Liver (tissue), 3 donors: ENCODE results near the gene ING5.

Experiments
- FOXA1 ChIP-seq: IDR thresholded peaks from 2 replicates; pipeline ENCODE4 v1.6.1; 2016; ENCODE audit warnings: antibody characterized with exemption
- GABPA ChIP-seq, 2 donors: IDR thresholded peaks in 1 of 2; conservative IDR thresholded peaks in 1 of 2; 2 replicates each; pipeline ENCODE4 v1.6.1; 2016; ENCODE audit warnings: antibody characterized with exemption in 2 of 2, mild to moderate bottlenecking in 1 of 2, moderate library complexity in 1 of 2
- JUND ChIP-seq, 2 donors: IDR thresholded peaks; 2 replicates each; pipeline ENCODE4 v1.6.1; 2016; ENCODE audit warnings: antibody characterized with exemption in 2 of 2
- NR2F2 ChIP-seq: IDR thresholded peaks from 2 replicates; pipeline ENCODE4 v1.6.1; 2016; ENCODE audit warnings: antibody characterized with exemption
- RAD21 ChIP-seq, 2 donors: IDR thresholded peaks; 2 replicates each; pipeline ENCODE4 v1.6.1; 2016; ENCODE audit warnings: antibody characterized with exemption in 2 of 2, mild to moderate bottlenecking in 2 of 2
- RXRA ChIP-seq, 2 donors: IDR thresholded peaks; 2 replicates each; pipeline ENCODE4 v1.6.1; 2017 to 2018; ENCODE audit warnings: antibody characterized with exemption in 2 of 2, mild to moderate bottlenecking in 1 of 2
- SP1 ChIP-seq: IDR thresholded peaks from 2 replicates; pipeline ENCODE4 v1.6.1; 2018; ENCODE audit warnings: antibody characterized with exemption, mild to moderate bottlenecking
- TAF1 ChIP-seq: conservative IDR thresholded peaks from 2 replicates; pipeline ENCODE4 v1.6.1; 2016; ENCODE audit warnings: antibody characterized with exemption, mild to moderate bottlenecking
- YY1 ChIP-seq: IDR thresholded peaks from 2 replicates; pipeline ENCODE4 v1.6.1; 2016; ENCODE audit warnings: antibody characterized with exemption, mild to moderate bottlenecking
- TF ChIP-seq, protein P1 (sequence below): IDR thresholded peaks from 2 replicates; pipeline ENCODE4 v1.6.1; 2016; ENCODE audit warnings: antibody characterized with exemption
- TF ChIP-seq, protein P2 (sequence below): fragments of 150-350 bp; IDR thresholded peaks from 2 replicates; pipeline ENCODE4 v1.5.1; 2017; ENCODE audit warnings: improper control_type of control experiment, low read depth, low read length; ENCODE audit not compliant: missing input control
- TF ChIP-seq, protein P3 (sequence below): IDR thresholded peaks from 2 replicates; pipeline ENCODE4 v1.6.1; 2016; ENCODE audit warnings: antibody characterized with exemption
- TF ChIP-seq, protein P4 (sequence below): IDR thresholded peaks from 2 replicates; pipeline ENCODE4 v1.6.1; 2016; ENCODE audit warnings: antibody characterized with exemption, mild to moderate bottlenecking
- TF ChIP-seq, protein P5 (sequence below): IDR thresholded peaks from 2 replicates; pipeline ENCODE4 v1.6.1; 2016; ENCODE audit warnings: antibody characterized with exemption
- donor health status: healthy.
- donor health status: healthy.

DNA sequence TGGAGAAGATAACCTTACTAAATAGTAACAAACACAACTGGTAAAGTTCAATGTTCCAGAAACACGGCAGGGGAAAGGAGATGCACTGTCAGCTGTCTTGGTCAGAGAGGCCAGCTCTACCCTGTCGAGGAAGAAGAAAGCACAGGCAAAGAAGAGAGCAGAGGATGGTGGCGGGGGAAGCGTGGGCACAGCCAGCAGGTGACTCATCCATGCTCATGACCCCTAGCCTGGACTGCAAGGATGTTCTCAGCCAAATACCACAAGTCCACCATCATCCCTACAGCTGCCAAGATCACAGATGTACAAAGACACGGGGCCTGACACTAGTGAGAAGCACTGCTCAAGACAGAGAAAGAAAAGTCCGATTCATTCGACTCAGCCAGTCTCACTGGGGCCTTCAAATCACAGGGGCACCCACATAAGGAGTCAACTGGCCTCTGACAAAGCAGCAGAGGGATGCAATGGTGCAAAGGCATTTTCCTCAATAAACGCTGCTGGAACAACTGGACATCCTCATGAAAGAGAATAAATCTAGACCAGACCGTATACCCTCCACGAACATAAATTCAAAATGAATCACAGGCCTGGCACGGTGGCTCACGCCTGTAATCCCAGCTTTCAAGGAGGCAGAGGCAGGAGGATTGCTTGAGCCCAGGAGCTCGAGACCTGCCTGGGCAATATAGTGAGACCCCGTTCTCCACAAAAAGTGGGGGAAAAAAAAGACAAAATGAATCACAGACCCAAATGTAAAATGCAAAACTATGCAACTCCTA, 20.8 kb upstream of the ING5 start:
- TF ChIP-seq, protein P1, sequence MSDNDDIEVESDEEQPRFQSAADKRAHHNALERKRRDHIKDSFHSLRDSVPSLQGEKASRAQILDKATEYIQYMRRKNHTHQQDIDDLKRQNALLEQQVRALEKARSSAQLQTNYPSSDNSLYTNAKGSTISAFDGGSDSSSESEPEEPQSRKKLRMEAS = no peak
- TF ChIP-seq, protein P2, sequence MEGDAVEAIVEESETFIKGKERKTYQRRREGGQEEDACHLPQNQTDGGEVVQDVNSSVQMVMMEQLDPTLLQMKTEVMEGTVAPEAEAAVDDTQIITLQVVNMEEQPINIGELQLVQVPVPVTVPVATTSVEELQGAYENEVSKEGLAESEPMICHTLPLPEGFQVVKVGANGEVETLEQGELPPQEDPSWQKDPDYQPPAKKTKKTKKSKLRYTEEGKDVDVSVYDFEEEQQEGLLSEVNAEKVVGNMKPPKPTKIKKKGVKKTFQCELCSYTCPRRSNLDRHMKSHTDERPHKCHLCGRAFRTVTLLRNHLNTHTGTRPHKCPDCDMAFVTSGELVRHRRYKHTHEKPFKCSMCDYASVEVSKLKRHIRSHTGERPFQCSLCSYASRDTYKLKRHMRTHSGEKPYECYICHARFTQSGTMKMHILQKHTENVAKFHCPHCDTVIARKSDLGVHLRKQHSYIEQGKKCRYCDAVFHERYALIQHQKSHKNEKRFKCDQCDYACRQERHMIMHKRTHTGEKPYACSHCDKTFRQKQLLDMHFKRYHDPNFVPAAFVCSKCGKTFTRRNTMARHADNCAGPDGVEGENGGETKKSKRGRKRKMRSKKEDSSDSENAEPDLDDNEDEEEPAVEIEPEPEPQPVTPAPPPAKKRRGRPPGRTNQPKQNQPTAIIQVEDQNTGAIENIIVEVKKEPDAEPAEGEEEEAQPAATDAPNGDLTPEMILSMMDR = no peak
- TF ChIP-seq TAF1 = no peak
- no peak for TF ChIP-seq JUND (IDR thresholded peaks at IDR 0.05)
- no peak for TF ChIP-seq FOXA1
- TF ChIP-seq YY1 = no peak
- no peak for TF ChIP-seq RXRA (IDR thresholded peaks at IDR 0.05)
- TF ChIP-seq, protein P3, sequence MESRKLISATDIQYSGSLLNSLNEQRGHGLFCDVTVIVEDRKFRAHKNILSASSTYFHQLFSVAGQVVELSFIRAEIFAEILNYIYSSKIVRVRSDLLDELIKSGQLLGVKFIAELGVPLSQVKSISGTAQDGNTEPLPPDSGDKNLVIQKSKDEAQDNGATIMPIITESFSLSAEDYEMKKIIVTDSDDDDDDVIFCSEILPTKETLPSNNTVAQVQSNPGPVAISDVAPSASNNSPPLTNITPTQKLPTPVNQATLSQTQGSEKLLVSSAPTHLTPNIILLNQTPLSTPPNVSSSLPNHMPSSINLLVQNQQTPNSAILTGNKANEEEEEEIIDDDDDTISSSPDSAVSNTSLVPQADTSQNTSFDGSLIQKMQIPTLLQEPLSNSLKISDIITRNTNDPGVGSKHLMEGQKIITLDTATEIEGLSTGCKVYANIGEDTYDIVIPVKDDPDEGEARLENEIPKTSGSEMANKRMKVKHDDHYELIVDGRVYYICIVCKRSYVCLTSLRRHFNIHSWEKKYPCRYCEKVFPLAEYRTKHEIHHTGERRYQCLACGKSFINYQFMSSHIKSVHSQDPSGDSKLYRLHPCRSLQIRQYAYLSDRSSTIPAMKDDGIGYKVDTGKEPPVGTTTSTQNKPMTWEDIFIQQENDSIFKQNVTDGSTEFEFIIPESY = no peak
- no peak for TF ChIP-seq SP1
- TF ChIP-seq, protein P4, sequence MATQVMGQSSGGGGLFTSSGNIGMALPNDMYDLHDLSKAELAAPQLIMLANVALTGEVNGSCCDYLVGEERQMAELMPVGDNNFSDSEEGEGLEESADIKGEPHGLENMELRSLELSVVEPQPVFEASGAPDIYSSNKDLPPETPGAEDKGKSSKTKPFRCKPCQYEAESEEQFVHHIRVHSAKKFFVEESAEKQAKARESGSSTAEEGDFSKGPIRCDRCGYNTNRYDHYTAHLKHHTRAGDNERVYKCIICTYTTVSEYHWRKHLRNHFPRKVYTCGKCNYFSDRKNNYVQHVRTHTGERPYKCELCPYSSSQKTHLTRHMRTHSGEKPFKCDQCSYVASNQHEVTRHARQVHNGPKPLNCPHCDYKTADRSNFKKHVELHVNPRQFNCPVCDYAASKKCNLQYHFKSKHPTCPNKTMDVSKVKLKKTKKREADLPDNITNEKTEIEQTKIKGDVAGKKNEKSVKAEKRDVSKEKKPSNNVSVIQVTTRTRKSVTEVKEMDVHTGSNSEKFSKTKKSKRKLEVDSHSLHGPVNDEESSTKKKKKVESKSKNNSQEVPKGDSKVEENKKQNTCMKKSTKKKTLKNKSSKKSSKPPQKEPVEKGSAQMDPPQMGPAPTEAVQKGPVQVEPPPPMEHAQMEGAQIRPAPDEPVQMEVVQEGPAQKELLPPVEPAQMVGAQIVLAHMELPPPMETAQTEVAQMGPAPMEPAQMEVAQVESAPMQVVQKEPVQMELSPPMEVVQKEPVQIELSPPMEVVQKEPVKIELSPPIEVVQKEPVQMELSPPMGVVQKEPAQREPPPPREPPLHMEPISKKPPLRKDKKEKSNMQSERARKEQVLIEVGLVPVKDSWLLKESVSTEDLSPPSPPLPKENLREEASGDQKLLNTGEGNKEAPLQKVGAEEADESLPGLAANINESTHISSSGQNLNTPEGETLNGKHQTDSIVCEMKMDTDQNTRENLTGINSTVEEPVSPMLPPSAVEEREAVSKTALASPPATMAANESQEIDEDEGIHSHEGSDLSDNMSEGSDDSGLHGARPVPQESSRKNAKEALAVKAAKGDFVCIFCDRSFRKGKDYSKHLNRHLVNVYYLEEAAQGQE = no peak
- TF ChIP-seq NR2F2 = no peak
- TF ChIP-seq RAD21 (IDR thresholded peaks at IDR 0.05) = no peak
- TF ChIP-seq, protein P5, sequence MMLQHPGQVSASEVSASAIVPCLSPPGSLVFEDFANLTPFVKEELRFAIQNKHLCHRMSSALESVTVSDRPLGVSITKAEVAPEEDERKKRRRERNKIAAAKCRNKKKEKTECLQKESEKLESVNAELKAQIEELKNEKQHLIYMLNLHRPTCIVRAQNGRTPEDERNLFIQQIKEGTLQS = no peak
- TF ChIP-seq GABPA (IDR thresholded peaks at IDR 0.05 in 1 of 2, conservative IDR thresholded peaks at IDR 0.05 in 1 of 2) = no peak
